ENCODE measurements around the gene PREX1.

GRCh38 chr20:48604936-48605335, 222.9 kb downstream of the PREX1 start:
- no peak for TF ChIP-seq CTCF (IDR thresholded peaks at IDR 0.05)
- no peak for TF ChIP-seq POLR2A (IDR thresholded peaks at IDR 0.05)

Data from ovary (tissue), 3 donors.